ENCODE data around the gene EIF4E2. TPM values are rescaled to one million over a fixed set of nuclear protein-coding genes. Genes with fewer than 3 reads are reported as not detected.

The EIF4E2 gene
- polyA plus RNA-seq (ENCODE audit: insufficient read length in 10 of 10) = 100 to 1,000 TPM; 100 to 153 (median 113) TPM
- long read RNA-seq, donor 1, transcript EIF4E2-206 (6 exons, 1,014 nt) = minor isoform, 6 of 56 reads
- long read RNA-seq, donor 1, transcript EIF4E2-207 (8 exons, 3,525 nt) = minor isoform, 5 of 56 reads
- long read RNA-seq, donor 1, transcript EIF4E2-201 (7 exons, 1,604 nt) = major isoform, 15 of 56 reads
- long read RNA-seq, donor 1, partial matches to known transcripts = 25 of 56 reads
- long read RNA-seq, donor 1, other reads (novel, unspliced or antisense) = 0 of 56 reads
- long read RNA-seq, donor 2, transcript EIF4E2-201 (7 exons, 1,604 nt) = major isoform, 14 of 35 reads
- long read RNA-seq, donor 2, transcript EIF4E2-206 (6 exons, 1,014 nt) = minor isoform, 5 of 35 reads
- long read RNA-seq, donor 2, partial matches to known transcripts = 11 of 35 reads
- long read RNA-seq, donor 2, other reads (novel, unspliced or antisense) = 0 of 35 reads
- long read RNA-seq, donor 3 = 0 reads
- long read RNA-seq, donor 4, transcript EIF4E2-201 (7 exons, 1,604 nt) = major isoform, 15 of 49 reads
- long read RNA-seq, donor 4, partial matches to known transcripts = 24 of 49 reads
- long read RNA-seq, donor 4, other reads (novel, unspliced or antisense) = 0 of 49 reads
- long read RNA-seq, donor 5, transcript EIF4E2-207 (8 exons, 3,525 nt) = minor isoform, 5 of 36 reads
- long read RNA-seq, donor 5, transcript EIF4E2-201 (7 exons, 1,604 nt) = major isoform, 16 of 36 reads
- long read RNA-seq, donor 5, partial matches to known transcripts = 5 of 36 reads
- long read RNA-seq, donor 5, other reads (novel, unspliced or antisense) = 0 of 36 reads
- long read RNA-seq, donor 6, transcript EIF4E2-201 (7 exons, 1,604 nt) = major isoform, 23 of 145 reads
- long read RNA-seq, donor 6, transcript EIF4E2-206 (6 exons, 1,014 nt) = minor isoform, 7 of 145 reads
- long read RNA-seq, donor 6, transcript EIF4E2-207 (8 exons, 3,525 nt) = minor isoform, 5 of 145 reads
- long read RNA-seq, donor 6, partial matches to known transcripts = 98 of 145 reads
- long read RNA-seq, donor 6, other reads (novel, unspliced or antisense) = 0 of 145 reads
- long read RNA-seq, donor 7, transcript EIF4E2-201 (7 exons, 1,604 nt) = major isoform, 17 of 34 reads
- long read RNA-seq, donor 7, partial matches to known transcripts = 6 of 34 reads
- long read RNA-seq, donor 7, other reads (novel, unspliced or antisense) = 0 of 34 reads
- long read RNA-seq, donor 8, transcript EIF4E2-201 (7 exons, 1,604 nt) = major isoform, 11 of 48 reads
- long read RNA-seq, donor 8, partial matches to known transcripts = 30 of 48 reads
- long read RNA-seq, donor 8, other reads (novel, unspliced or antisense) = 0 of 48 reads
- long read RNA-seq, donor 9, partial matches to known transcripts = 0 of 2 reads
- long read RNA-seq, donor 9, other reads (novel, unspliced or antisense) = 0 of 2 reads

GRCh38 chr2:232550354-232551249 lies at the start of gene EIF4E2, which contains the start of gene TIGD1:
EIF4E2 (plus strand) TSS chr2:232550689; CDS start chr2:232550725, 36 bp downstream.
TIGD1 (minus strand) TSS chr2:232550557; CDS start chr2:232549882, 675 bp downstream.
- DNase-seq = peak; percentile 94 to 98 (median 97)

- no peak for DNase-seq
Measured at GRCh38 chr2:232501331-232501771, 49.1 kb upstream of the EIF4E2 start.

- no peak for DNase-seq
Measured at GRCh38 chr2:232501794-232502390, 48.6 kb upstream of the EIF4E2 start.

GRCh38 chr2:232502511-232502910 lies 48.0 kb upstream of the EIF4E2 start:
- DNase-seq = no peak

GRCh38 chr2:232502911-232503808 lies 47.3 kb upstream of the EIF4E2 start:
- peak in 1 of 3 donors; percentile 59 for DNase-seq

GRCh38 chr2:232503809-232504323 lies 46.6 kb upstream of the EIF4E2 start:
- no peak for DNase-seq

- no peak for DNase-seq
Measured at GRCh38 chr2:232504438-232504837, 46.1 kb upstream of the EIF4E2 start.

- no peak for DNase-seq
Measured at GRCh38 chr2:232505856-232506255, 44.6 kb upstream of the EIF4E2 start.

GRCh38 chr2:232506709-232507108 lies 43.8 kb upstream of the EIF4E2 start:
- DNase-seq = no peak

GRCh38 chr2:232508251-232508650 lies 42.2 kb upstream of the EIF4E2 start:
- DNase-seq = no peak

- DNase-seq = no peak
Measured at GRCh38 chr2:232511336-232511890, 39.1 kb upstream of the EIF4E2 start.

GRCh38 chr2:232512602-232513001 lies 37.9 kb upstream of the EIF4E2 start:
- no peak for DNase-seq

- no peak for DNase-seq
Measured at GRCh38 chr2:232513353-232513752, 37.1 kb upstream of the EIF4E2 start.

GRCh38 chr2:232515639-232516038 lies 34.9 kb upstream of the EIF4E2 start:
- no peak for DNase-seq

GRCh38 chr2:232516551-232516950 lies 33.9 kb upstream of the EIF4E2 start:
- DNase-seq = no peak

GRCh38 chr2:232518844-232519243 lies 31.6 kb upstream of the EIF4E2 start:
- DNase-seq = no peak

GRCh38 chr2:232519581-232520438 lies 30.7 kb upstream of the EIF4E2 start, which contains the start of gene PRSS56:
PRSS56 (plus strand) TSS chr2:232520388; CDS start chr2:232520599, 211 bp downstream.
- DNase-seq = no peak
